ENCODE results near the gene CSMD2. TPM values are rescaled to one million over a fixed set of nuclear protein-coding genes. Genes with fewer than 3 reads are reported as not detected.

CSMD2 gene
- total and polyA plus RNA-seq, 2 of the 8 experiments (the other 6 are each of a cell fraction or from before 2014, with no cell fraction given), result 7.0 to 14.7 TPM

- Histone ChIP-seq H3K4ac (replicated peaks; ENCODE audit: insufficient read length, low read depth, low read length) (no peak overlapping the region), H3K79me2 (ENCODE audit: control insufficient read depth in 1 of 2, insufficient read depth in 2 of 2, low read length in 2 of 2) (no peaks in the 10 kb centered on the region; a peak in 1 of 4 replicates), H3K56ac (replicated peaks; ENCODE audit: insufficient read length, low read depth, low read length) (no peak overlapping the region), H2BK20ac (ENCODE audit: low read length) (no peak overlapping the region), H4K20me1 (replicated peaks in 1 of 2; ENCODE audit: control insufficient read depth in 1 of 2, insufficient read depth in 2 of 2, low read length in 2 of 2) (no peaks in the 10 kb centered on the region), H4K5ac (ENCODE audit: insufficient read length, low read depth, low read length) (no peak overlapping the region), H3K23me2 (ENCODE audit: low read depth, low read length) (no peaks in the 10 kb centered on the region; the same call in 1 of the 2 replicates), H2BK120ac (replicated peaks; ENCODE audit: low read depth, low read length) (no peak overlapping the region), H3K9ac (replicated peaks in 1 of 4; ENCODE audit: extremely low read depth in 1 of 4, low read depth in 3 of 4, low read length in 3 of 4) (no peak overlapping the region), H3K4me1 (replicated peaks in 1 of 4; ENCODE audit: control insufficient read depth in 3 of 4, insufficient read depth in 4 of 4, low read length in 3 of 4) (no peaks in the 10 kb centered on the region), H4K91ac (replicated peaks; ENCODE audit: insufficient read length, low read length) (no peak overlapping the region), H3K4me2 (ENCODE audit: insufficient read depth in 1 of 2, low read depth in 2 of 2, low read length in 2 of 2) (no peak overlapping the region), H3K27ac (ENCODE audit: low read depth, low read length) (no peak overlapping the region), H2BK5ac (ENCODE audit: low read depth, low read length) (no peak overlapping the region), H4K8ac (ENCODE audit: extremely low read depth, insufficient read depth, low read length) (no peak overlapping the region), H2AK5ac (ENCODE audit: low read depth, low read length) (no peak overlapping the region), H2BK12ac (ENCODE audit: low read depth, low read length) (no peak overlapping the region), H2AFZ (ENCODE audit: low read length) (no peak overlapping the region), H3K36me3 (ENCODE audit: control insufficient read depth in 2 of 4, insufficient read depth in 4 of 4, low read length in 3 of 4) (no peaks in the 10 kb centered on the region), H3K4me3 (ENCODE audit: extremely low read depth in 1 of 4, insufficient read depth in 2 of 4, low read depth in 3 of 4, low read length in 4 of 4) (no peak overlapping the region), H3K79me1 (ENCODE audit: low read depth, low read length) (peaks cover 2% of the 10 kb centered on the region), H3K14ac (ENCODE audit: insufficient read length) (no peak overlapping the region), H3K27me3 (replicated peaks in 1 of 4; ENCODE audit: control insufficient read depth in 3 of 4, extremely low read depth in 1 of 4, insufficient read depth in 3 of 4, low read length in 3 of 4) (no peaks in the 10 kb centered on the region), H3K23ac (ENCODE audit: insufficient read length) (no peak overlapping the region), H2BK15ac (ENCODE audit: low read length) (no peak overlapping the region), H3K18ac (ENCODE audit: extremely low read depth, low read length) (no peak overlapping the region), H3K9me3 (ENCODE audit: insufficient read depth in 2 of 2, low read depth in 1 of 2, low read length in 1 of 2) (no peaks in the 10 kb centered on the region)
- POLR2A ChIA-PET (ENCODE audit: partially characterized antibody), result no interaction called here
- no peak for TF ChIP-seq KDM1A (IDR thresholded peaks at IDR 0.05; ENCODE audit: borderline replicate concordance, low read length)
- no peak for TF ChIP-seq CTCF (IDR thresholded peaks at IDR 0.05; ENCODE audit: control extremely low read depth in 1 of 3, insufficient read depth in 1 of 3, low read depth in 1 of 3, low read length in 3 of 3)
- TF ChIP-seq POLR2A (IDR thresholded peaks at IDR 0.05; ENCODE audit: control extremely low read depth in 1 of 2, low read depth in 2 of 2, low read length in 2 of 2), result no peak
- TF ChIP-seq ASH2L (IDR thresholded peaks at IDR 0.05; ENCODE audit: low read length), result no peak
- no peak for TF ChIP-seq SUZ12 (IDR thresholded peaks at IDR 0.05; ENCODE audit: low read length)
- TF ChIP-seq TBP (IDR thresholded peaks at IDR 0.05; ENCODE audit: low read depth, low read length), result no peak
- FAIRE-seq (no peak), DNase-seq (ENCODE audit: low read depth in 1 of 2, low spot score in 2 of 2) (no peak)
- CTCF ChIA-PET (ENCODE audit: partially characterized antibody), result no interaction called here
- 87% methylated on average over 2 of the region's 2 CpGs; no CpG with 5 or more reads in 1 of the 2 experiments for WGBS, 2 experiments (ENCODE audit: extremely low coverage in 1 of 2, insufficient coverage in 1 of 2, insufficient read length in 1 of 2, insufficient replicate concordance in 2 of 2, low coverage in 1 of 2, low lambda C conversion rate in 2 of 2, missing lambda C conversion rate in 1 of 2)
These were observed 215.5 kb downstream of the CSMD2 start for GRCh38 chr1:33949570-33949969.
